GM10248 (cell line): Measurements from ENCODE around the gene ACADVL.
A peak's percentile ranks its signal among the peaks of the same experiment; 100 is the strongest.

Source experiments
- CTCF ChIA-PET: fragments of 300-600 bp; sonication (Branson Sonifier 250); formaldehyde crosslinking; extraction: SDS; loops from one replicate; lab custom pipeline; 2021; ENCODE audit warnings: antibody characterized with exemption; lab: Yijun Ruan, JAX
- POLR2A ChIA-PET: fragments of 350-650 bp; sonication (Branson Sonifier 250); formaldehyde crosslinking; extraction: SDS; loops from one replicate; lab custom pipeline; 2020; ENCODE audit warnings: antibody characterized with exemption; lab: Yijun Ruan, JAX
- DNase-seq: peaks from one replicate; pipeline ENCODE4 v3.0.0; 2012; ENCODE audit errors: extremely low spot score
- CTCF ChIP-seq: IDR thresholded peaks from 2 replicates; pipeline ENCODE4 v1.5.1; 2012; ENCODE audit warnings: mild to moderate bottlenecking, low read depth; ENCODE audit errors: extremely low read depth, missing control alignments, control extremely low read depth

The ACADVL gene

GRCh38 chr17:7248796-7249195, 29.1 kb downstream of the ACADVL start:
- POLR2A ChIA-PET = no interaction called here
- TF ChIP-seq CTCF = no peak
- DNase-seq = no peak

GRCh38 chr17:7249214-7249613, 29.5 kb downstream of the ACADVL start:
- DNase-seq = no peak
- no peak for TF ChIP-seq CTCF
- ChIA-PET CTCF (interaction anchor here (1.1 to 1.4 kb wide), 2 partner anchors 31 to 32 kb away, joined by 3 read pairs; partner anchors contain the start of gene SLC2A4), POLR2A (no interaction called here)

More at GRCh38 chr17:7248796-7249195, 29.1 kb downstream of the ACADVL start:
- CTCF ChIA-PET = interaction anchor here (1.4 kb wide), 1 partner anchor 31 kb away, joined by 3 read pairs; no protein-coding TSS in a partner anchor

GRCh38 chr17:7249830-7250229, 30.1 kb downstream of the ACADVL start:
- DNase-seq = no peak
- ChIA-PET CTCF (interaction anchor here (1.1 to 2.2 kb wide), 3 partner anchors 30 to 46 kb away, joined by 3 to 8 read pairs (median 3); partner anchors contain the start of gene SLC2A4), POLR2A (interaction anchor here (2.5 kb wide), 1 partner anchor 8 kb away, joined by 11 read pairs; the partner anchor contains the start of gene GABARAP)
- TF ChIP-seq CTCF = no peak

GRCh38 chr17:7250695-7251627, 31.2 kb downstream of the ACADVL start:
- no peak for DNase-seq
- no peak for TF ChIP-seq CTCF
- POLR2A ChIA-PET = interaction anchor here (2.5 kb wide), 1 partner anchor 9 kb away, joined by 11 read pairs; the partner anchor contains the start of gene GABARAP
- CTCF ChIA-PET = interaction anchor here (0.7 to 2.2 kb wide), 4 partner anchors 8 to 45 kb away, joined by 3 to 8 read pairs (median 4); partner anchors contain the start of gene GABARAP

- ChIA-PET CTCF (interaction anchor here (0.7 to 2.2 kb wide), 4 partner anchors 9 to 44 kb away, joined by 3 to 8 read pairs (median 4); partner anchors contain the start of gene GABARAP), POLR2A (interaction anchor here (2.5 kb wide), 1 partner anchor 9 kb away, joined by 11 read pairs; the partner anchor contains the start of gene GABARAP)
- no peak for TF ChIP-seq CTCF
- DNase-seq = peak; percentile 98
Measured at GRCh38 chr17:7251661-7252175, 32.0 kb downstream of the ACADVL start, which contains the start of gene CTDNEP1. Gene CTDNEP1, minus strand, starts transcription at chr17:7251734. Its CDS starts 438 bp downstream, at chr17:7251296.
